ENCODE data around the gene GPR143. TPM values are rescaled to one million over a fixed set of nuclear protein-coding genes. Genes with fewer than 3 reads are reported as not detected.

GPR143 gene
- total and polyA plus RNA-seq, 10 of the 15 experiments (the other 5 are each of a cell fraction or from before 2014, with no cell fraction given) = 0.05 to 0.31 (median 0.15) TPM; not detected in 5

DNA sequence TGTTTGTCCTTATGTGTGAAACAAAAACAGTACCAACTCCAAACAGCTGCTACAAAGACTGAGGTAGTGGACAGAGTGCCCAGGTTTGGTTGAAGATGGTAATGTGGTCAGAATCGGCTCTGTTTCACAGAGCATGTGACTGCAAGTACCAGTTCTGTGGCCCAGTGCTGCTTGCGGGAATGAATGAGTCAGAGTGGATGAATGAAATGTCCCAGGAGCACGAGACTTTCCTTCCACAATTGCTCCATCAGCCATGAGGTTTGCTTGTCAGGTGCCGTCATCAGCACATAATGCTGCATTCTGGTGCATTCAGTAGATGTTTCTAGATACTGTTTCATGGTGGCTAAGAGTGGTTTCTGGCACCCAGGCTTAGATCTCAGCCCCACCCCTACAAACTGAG is 84.2 kb downstream of the GPR143 start (continued):
- TF ChIP-seq, protein P1, sequence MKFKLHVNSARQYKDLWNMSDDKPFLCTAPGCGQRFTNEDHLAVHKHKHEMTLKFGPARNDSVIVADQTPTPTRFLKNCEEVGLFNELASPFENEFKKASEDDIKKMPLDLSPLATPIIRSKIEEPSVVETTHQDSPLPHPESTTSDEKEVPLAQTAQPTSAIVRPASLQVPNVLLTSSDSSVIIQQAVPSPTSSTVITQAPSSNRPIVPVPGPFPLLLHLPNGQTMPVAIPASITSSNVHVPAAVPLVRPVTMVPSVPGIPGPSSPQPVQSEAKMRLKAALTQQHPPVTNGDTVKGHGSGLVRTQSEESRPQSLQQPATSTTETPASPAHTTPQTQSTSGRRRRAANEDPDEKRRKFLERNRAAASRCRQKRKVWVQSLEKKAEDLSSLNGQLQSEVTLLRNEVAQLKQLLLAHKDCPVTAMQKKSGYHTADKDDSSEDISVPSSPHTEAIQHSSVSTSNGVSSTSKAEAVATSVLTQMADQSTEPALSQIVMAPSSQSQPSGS (IDR thresholded peaks at IDR 0.05; ENCODE audit: low read length) = no peak
- TF ChIP-seq POLR2A (IDR thresholded peaks at IDR 0.05; ENCODE audit: low read depth, low read length) (no peak), ASH2L (IDR thresholded peaks at IDR 0.05; ENCODE audit: borderline replicate concordance, low read depth) (no peak)

DNA sequence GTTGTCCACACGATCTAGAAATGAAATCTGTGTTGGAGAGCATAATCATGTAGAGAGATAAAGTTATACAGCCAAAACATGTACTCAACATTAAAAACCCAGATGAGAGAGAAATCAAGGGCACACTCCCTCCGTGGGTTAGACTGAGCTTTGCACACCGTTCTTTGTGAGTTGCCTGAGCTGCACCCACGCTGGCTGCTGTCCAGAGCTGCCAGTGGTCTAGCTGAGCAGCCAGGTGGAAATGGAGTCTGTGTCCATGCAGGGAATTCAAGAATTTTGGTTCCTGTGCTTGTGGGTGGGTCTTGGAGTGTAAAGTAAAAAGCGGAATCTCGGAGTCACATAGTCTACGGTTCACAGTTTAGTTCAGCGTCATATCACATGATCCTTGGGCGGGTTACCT is 84.6 kb downstream of the GPR143 start:
- WGBS (ENCODE audit: insufficient coverage, insufficient replicate concordance, low lambda C conversion rate, missing lambda C conversion rate) = 63% methylated on average over 9 of the region's 9 CpGs
- no peak for TF ChIP-seq GABPA (IDR thresholded peaks at IDR 0.05; ENCODE audit: low read depth)
- TF ChIP-seq RB1 (IDR thresholded peaks at IDR 0.05; ENCODE audit: borderline replicate concordance) = no peak
- TF ChIP-seq CBX3 (IDR thresholded peaks at IDR 0.05; ENCODE audit: borderline replicate concordance, low read depth) = no peak
- TF ChIP-seq NRF1 (conservative IDR thresholded peaks at IDR 0.05; ENCODE audit: low read depth, low read length) = no peak
- TF ChIP-seq MEF2A (IDR thresholded peaks at IDR 0.05; ENCODE audit: insufficient read depth, low read depth, low read length) = no peak
- TF ChIP-seq EZH2 (IDR thresholded peaks at IDR 0.05; ENCODE audit: borderline replicate concordance, control insufficient read depth, low read depth, low read length) = no peak
- TF ChIP-seq SIX5 (IDR thresholded peaks at IDR 0.05; ENCODE audit: low read depth, low read length, severe bottlenecking) = no peak
- TF ChIP-seq, protein P2, sequence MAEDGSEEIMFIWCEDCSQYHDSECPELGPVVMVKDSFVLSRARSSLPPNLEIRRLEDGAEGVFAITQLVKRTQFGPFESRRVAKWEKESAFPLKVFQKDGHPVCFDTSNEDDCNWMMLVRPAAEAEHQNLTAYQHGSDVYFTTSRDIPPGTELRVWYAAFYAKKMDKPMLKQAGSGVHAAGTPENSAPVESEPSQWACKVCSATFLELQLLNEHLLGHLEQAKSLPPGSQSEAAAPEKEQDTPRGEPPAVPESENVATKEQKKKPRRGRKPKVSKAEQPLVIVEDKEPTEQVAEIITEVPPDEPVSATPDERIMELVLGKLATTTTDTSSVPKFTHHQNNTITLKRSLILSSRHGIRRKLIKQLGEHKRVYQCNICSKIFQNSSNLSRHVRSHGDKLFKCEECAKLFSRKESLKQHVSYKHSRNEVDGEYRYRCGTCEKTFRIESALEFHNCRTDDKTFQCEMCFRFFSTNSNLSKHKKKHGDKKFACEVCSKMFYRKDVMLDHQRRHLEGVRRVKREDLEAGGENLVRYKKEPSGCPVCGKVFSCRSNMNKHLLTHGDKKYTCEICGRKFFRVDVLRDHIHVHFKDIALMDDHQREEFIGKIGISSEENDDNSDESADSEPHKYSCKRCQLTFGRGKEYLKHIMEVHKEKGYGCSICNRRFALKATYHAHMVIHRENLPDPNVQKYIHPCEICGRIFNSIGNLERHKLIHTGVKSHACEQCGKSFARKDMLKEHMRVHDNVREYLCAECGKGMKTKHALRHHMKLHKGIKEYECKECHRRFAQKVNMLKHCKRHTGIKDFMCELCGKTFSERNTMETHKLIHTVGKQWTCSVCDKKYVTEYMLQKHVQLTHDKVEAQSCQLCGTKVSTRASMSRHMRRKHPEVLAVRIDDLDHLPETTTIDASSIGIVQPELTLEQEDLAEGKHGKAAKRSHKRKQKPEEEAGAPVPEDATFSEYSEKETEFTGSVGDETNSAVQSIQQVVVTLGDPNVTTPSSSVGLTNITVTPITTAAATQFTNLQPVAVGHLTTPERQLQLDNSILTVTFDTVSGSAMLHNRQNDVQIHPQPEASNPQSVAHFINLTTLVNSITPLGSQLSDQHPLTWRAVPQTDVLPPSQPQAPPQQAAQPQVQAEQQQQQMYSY (CRISPR knock-in tag; IDR thresholded peaks at IDR 0.05) = no peak
- no peak for TF ChIP-seq NFIC (IDR thresholded peaks at IDR 0.05; ENCODE audit: low read depth, low read length)
- TF ChIP-seq, protein P3, sequence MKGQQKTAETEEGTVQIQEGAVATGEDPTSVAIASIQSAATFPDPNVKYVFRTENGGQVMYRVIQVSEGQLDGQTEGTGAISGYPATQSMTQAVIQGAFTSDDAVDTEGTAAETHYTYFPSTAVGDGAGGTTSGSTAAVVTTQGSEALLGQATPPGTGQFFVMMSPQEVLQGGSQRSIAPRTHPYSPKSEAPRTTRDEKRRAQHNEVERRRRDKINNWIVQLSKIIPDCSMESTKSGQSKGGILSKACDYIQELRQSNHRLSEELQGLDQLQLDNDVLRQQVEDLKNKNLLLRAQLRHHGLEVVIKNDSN (IDR thresholded peaks at IDR 0.05; ENCODE audit: borderline replicate concordance, extremely low read length, insufficient read depth, low read depth, low read length) = no peak
- no peak for TF ChIP-seq NFYB (IDR thresholded peaks at IDR 0.05; ENCODE audit: insufficient read depth, low read depth, low read length)
- no peak for TF ChIP-seq POU2F2 (IDR thresholded peaks at IDR 0.05; ENCODE audit: borderline replicate concordance, low read depth, low read length)

More for the DNA sequence above, 84.6 kb downstream of the GPR143 start:
- no peaks in the 10 kb centered on the region for H3K79me2 ChIP-seq (ENCODE audit: control insufficient read depth, insufficient read depth, low read length)
- ATAC-seq (no peak), DNase-seq (ENCODE audit: low read depth, low spot score) (no peak), FAIRE-seq (no peak)
- CTCF ChIA-PET = no interaction called here
- H2AFZ ChIP-seq (ENCODE audit: control insufficient read depth, low read depth, low read length) = no peak overlapping the region
- H3K36me3 ChIP-seq (ENCODE audit: control insufficient read depth in 2 of 2, insufficient read depth in 2 of 2, low read length in 1 of 2) = no peaks in the 10 kb centered on the region; a peak in 1 of 4 replicates
- intact Hi-C loops (cut with micrococcal nuclease; ENCODE audit: unreplicated experiment) (no loop called here), in situ Hi-C loops (cut with MboI) (no loop called here)
- POLR2A ChIA-PET = no interaction called here
- RAD21 ChIA-PET (ENCODE audit: unreplicated experiment) = no interaction called here
- peaks cover 6% of the 10 kb centered on the region for H3K4me1 ChIP-seq (ENCODE audit: control insufficient read depth, insufficient read depth, low read length)
- BruUV-seq (replicated peaks) = no TSS peak
- no peak overlapping the region for H3K4me2 ChIP-seq (ENCODE audit: control insufficient read depth, insufficient read depth)
- H3K27me3 ChIP-seq (replicated peaks in 1 of 2; ENCODE audit: control insufficient read depth in 2 of 2, insufficient read depth in 2 of 2, low read length in 1 of 2) = no peaks in the 10 kb centered on the region
- no peak overlapping the region for H3K27ac ChIP-seq (ENCODE audit: control insufficient read depth, insufficient read depth)
- H3K9me3 ChIP-seq (replicated peaks; ENCODE audit: control insufficient read depth, insufficient read depth, low read length) = peaks cover 4% of the 10 kb centered on the region; the same call in 2 of the 3 replicates
- no peak overlapping the region for H3K9ac ChIP-seq (ENCODE audit: control insufficient read depth, insufficient read depth, low read length)
- no peak overlapping the region for H3K4me3 ChIP-seq
- SMC1A ChIA-PET (ENCODE audit: uncharacterized antibody, unreplicated experiment) = interaction anchor here (0.9 kb wide), 1 partner anchor 27 kb away, joined by 3 read pairs; no protein-coding TSS in a partner anchor
- no peaks in the 10 kb centered on the region for H4K20me1 ChIP-seq (ENCODE audit: control insufficient read depth, insufficient read depth)

All from GM12878 (cell line).